ENCODE data around the gene EFCAB11.

EFCAB11 gene

DNA sequence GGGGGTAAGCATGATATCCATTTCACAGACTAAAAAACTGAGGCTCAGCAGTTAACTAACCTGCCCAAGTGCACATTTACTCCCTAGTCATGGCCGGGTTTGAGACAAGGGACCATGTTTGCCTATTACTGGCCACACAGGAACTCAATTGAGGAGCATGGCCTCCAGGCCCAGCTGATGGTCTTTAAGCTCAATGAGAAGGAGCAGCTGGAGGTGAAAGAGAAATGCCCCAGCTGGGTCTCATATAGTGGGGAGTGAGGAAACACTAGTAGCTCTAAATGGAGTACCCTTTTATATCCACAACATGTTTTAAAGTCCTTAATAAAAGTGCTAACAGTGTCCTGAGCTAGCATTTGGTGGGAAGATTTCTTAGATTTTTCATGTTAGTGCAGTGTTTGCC, 2.8 kb upstream of the EFCAB11 start:
- no peak for DNase-seq (ENCODE audit: extremely low read depth in 1 of 2, low read depth in 1 of 2)

DNA sequence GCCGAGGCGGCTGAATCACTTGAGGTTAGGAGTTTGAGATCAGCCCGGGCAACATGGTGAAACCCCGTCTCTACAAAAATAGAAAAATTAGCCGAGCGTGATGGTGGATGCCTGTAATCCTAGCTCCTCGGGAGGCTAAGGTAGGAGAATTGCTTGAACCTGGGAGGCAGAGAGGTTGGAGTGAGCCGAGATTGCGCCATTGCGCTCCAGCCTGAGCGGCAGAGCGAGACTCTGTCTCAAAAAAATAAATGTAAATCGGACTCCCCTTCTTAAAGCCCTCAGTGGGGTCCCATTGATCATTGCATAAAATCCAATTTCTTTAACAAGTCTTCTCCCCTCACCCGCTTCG, 2.1 kb upstream of the EFCAB11 start:
- DNase-seq (ENCODE audit: extremely low read depth in 1 of 2, low read depth in 1 of 2): no peak

DNA sequence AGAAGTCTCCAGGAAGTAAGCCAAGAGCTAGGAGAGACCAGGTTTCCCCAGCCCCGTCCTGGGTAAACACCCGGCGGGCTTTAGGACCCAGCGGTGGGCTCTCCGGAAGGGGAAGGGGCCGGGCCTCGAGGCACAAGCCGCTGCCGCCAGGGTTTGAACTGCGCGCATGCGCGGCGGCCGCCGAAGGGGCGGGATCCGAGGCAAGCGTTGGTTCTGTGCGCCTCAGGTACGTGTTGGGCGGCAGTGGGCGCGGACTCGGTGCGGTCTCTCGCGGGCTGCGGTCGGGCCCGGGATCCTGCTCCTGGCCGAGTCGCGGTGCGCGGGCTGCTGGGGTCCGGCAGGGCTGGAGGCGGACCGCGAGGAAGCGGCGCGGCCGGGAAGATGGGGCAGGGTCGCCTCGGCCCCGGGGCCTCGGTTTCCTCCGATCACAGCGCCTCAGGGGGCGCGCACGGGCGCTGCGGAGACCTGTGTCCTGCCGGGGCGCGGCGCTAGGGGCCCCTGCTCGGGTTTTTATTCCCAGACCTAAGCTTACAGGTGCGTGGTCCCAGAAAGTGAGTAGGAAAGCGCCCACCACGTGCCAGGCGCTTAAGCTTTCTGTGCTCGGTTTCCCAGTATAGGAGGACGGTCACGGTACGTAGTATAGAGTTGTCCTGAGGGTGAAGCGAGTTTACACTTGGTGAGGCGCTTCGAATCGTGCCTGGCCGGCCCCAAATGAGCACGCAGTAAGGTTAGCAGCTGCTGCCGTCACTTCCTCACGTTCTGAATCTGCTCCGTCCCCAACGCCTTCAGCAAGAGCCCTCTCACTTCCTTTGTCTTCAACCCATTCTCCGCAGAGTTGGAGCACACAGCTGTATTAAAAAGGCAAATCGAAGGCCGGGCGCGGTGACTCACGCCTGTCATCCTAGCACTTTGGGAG, 1.5 kb upstream of the EFCAB11 start, which contains the start of gene TDP1:
TDP1 (plus strand) TSS at position 183 of the 916 bp plus-strand sequence. CDS start 7,188 bp downstream, outside the sequence.
- peak; percentile 92 to 95 for DNase-seq (ENCODE audit: extremely low read depth in 1 of 2, low read depth in 1 of 2)

DNA sequence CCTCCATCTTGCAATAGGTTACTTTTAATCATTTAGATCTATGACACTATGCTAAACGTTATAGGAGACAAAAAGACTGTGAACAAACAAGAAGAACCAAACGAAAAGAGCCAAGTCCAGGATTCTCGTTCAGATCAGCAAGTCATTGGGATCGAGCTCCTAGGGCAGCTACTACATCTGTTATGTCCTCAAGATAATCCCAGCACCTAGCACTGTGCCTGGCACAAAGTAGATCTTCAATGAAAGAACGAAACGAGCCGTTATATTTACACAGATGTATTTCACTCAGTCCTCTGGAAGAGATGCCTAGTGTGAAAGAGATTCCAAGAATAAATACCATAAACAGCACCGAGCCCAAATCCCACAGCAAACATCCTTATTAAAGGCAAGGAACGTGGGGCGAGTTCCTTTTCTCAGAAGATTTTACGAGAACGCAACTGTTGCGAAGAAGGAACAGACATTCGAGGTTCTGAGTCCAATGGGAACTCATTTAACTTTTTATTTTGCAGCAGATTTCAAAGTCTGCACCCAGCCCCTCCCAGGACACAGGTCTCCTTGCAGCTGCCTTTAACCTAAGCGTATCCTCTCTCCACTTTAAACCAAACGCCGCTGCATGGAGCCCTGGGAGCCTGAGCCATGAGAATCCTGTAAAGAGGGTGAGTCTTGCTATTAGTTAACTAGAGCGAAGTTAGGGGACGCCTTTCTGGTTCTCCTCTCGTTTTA, 653 bp upstream of the EFCAB11 start:
- DNase-seq (ENCODE audit: extremely low read depth in 1 of 2, low read depth in 1 of 2): no peak

DNA sequence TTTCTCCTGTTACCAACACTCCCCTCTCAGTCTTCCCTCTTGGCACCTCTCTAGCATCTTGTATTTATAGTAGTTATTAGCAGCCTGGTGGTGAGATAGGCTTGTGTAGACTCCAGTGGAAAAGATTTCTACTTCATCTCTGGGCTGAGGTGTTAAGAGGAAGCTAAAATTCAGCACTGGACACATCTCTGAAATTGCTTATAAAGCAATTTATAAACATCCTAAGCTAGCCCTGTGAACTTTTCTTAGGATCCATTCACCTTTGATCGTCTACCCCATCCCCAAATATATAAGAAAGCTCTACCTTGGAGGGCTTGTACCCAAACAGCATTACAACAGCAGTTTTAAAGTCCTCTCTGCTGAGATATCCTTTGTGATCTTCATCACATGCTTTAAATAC, 928 bp downstream of the EFCAB11 start:
- no peak for DNase-seq (ENCODE audit: extremely low read depth in 1 of 2, low read depth in 1 of 2)

DNA sequence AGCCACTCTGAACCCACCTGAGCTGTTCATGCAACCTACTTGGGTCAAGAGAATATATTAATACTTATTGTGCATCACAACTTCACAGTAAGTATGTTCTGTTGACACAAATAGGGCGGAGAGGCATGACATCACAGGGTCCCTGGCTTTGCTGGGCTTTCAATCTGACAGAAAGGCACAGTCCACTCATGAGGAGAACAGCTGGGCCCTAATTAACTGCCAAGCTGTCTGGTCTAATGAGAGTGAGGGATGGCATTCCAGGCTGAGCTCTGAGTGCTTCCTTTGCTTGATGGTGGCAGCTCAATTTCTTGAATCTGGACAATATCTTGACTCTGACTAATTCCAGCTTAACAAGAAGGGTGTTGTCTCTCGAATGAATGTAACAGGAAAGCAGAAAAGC, 2.0 kb downstream of the EFCAB11 start:
- DNase-seq (ENCODE audit: extremely low read depth in 1 of 2, low read depth in 1 of 2): no peak

- no peak for DNase-seq (ENCODE audit: extremely low read depth in 1 of 2, low read depth in 1 of 2)
Measured at GRCh38 chr14:89947344-89947743, 7.2 kb downstream of the EFCAB11 start.

DNA sequence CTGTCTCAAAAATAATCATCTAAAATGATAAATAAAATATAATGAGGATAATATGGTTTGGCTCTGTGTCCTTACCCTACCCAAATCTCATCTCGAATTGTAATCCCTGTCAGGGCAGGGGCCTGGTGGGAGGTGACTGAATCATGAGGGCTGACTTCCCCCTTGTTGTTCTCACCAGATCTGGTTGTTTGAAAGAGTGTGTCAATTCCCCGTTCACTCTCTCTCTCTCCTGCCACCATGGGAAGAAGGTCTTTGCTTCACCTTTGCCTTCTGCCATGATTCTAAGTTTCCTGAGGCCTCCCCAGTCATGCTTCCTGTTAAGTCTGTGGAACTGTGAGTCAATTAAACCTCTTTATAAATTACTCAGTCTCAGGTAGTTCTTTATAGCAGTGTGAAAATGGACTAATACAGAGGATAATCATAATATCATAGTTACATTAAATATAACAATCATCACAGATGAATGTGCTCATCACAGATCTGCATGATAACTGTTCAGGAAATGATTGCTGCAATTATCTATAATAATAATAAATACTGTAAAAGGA, 12.6 kb downstream of the EFCAB11 start:
- no peak for DNase-seq (ENCODE audit: extremely low read depth in 1 of 2, low read depth in 1 of 2)

- DNase-seq (ENCODE audit: extremely low read depth in 1 of 2, low read depth in 1 of 2): no peak
Measured at GRCh38 chr14:89936654-89937185, 17.8 kb downstream of the EFCAB11 start.

GRCh38 chr14:89933002-89933401, 21.5 kb downstream of the EFCAB11 start:
- DNase-seq (ENCODE audit: extremely low read depth in 1 of 2, low read depth in 1 of 2): no peak

GRCh38 chr14:89927186-89927865, 27.2 kb downstream of the EFCAB11 start:
- DNase-seq (ENCODE audit: extremely low read depth in 1 of 2, low read depth in 1 of 2): no peak

DNA sequence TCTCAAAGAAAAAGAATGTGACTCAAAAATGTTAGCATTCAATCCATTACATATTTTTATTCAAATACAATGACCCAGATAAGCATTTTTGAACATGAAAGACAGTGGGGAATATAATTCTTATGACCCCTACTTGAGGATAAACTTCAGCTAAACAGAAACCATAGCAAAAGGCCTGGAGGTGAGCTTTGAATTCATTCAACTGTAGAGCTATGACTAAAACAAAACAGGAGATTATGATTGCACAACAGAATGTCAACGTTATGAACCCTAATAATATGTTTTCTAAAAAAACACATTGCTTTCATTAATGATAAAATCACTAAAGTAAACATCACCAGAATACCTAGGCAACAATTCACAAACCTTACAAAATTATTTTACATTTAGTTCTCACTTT, 27.8 kb downstream of the EFCAB11 start:
- no peak for DNase-seq (ENCODE audit: extremely low read depth in 1 of 2, low read depth in 1 of 2)

- DNase-seq (ENCODE audit: extremely low read depth in 1 of 2, low read depth in 1 of 2): no peak
Measured at GRCh38 chr14:89924268-89924667, 30.3 kb downstream of the EFCAB11 start.

- DNase-seq (ENCODE audit: extremely low read depth in 1 of 2, low read depth in 1 of 2): no peak
Measured at GRCh38 chr14:89922031-89922907, 32.3 kb downstream of the EFCAB11 start.

- no peak for DNase-seq (ENCODE audit: extremely low read depth in 1 of 2, low read depth in 1 of 2)
Measured at GRCh38 chr14:89921346-89921745, 33.2 kb downstream of the EFCAB11 start.

GRCh38 chr14:89920056-89920455, 34.5 kb downstream of the EFCAB11 start:
- DNase-seq (ENCODE audit: extremely low read depth in 1 of 2, low read depth in 1 of 2): no peak

GRCh38 chr14:89918721-89919120, 35.8 kb downstream of the EFCAB11 start:
- DNase-seq (ENCODE audit: extremely low read depth in 1 of 2, low read depth in 1 of 2): no peak

DNA sequence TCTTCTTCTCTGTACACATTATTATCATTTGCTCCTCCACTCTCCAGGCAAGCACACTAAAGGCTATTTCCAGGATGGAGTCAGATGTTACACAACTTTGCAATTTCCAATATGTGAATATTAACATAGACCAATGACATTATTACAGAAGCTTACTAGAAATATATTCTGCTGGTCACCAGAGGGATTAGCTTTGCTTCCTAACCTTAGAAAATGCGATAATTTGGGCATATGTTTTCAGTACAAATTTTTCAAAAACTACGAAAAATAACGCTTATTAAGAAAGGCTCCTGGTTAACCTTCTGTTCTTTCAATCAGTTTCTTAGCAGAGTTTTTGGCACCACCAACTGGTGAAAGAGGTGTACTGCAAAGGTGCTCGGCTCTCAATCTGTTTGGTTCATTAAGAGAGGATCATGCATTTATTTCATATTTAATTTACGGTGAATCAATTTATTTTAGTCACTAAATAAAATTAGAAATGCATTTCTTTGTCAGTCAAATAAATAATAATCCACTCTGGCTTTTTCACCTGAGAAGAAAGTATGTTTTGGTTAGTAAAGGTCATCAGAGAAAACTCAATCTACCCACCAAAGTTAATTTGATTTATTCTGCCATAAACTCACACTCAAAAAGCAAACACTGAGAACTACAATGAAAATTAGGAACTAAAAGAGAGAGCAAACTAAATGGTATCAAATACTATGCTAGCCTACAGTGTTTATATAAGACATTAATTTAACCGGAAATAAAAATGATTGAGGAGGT, 39.2 kb downstream of the EFCAB11 start:
- DNase-seq (ENCODE audit: extremely low read depth in 1 of 2, low read depth in 1 of 2): peak; percentile 5 to 24

DNA sequence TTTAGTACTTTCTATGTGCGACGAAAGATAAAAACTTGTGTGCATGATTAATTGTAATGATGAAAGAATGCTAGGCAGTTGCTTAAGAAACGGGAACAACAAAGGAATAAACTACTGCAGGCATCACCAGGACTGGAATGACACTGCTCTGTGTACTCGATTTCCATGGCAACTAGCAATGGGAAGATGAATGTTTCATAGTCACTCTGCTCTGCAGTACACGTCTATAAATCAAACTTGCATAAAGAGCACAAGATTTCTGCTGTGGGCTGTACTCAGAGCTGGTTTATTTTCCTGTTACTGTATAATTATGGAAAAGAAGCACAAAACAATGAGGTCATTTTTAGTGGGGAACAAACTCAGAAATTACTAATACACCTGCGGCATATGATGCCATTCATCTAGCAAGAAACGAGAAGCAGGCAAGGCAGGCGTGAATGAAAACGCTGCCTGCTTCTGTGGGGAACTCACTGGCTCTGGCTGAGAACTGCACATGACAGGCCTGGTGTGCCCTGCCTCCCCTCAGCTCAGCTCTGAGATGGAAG, 41.8 kb downstream of the EFCAB11 start:
- no peak for DNase-seq (ENCODE audit: extremely low read depth in 1 of 2, low read depth in 1 of 2)
